Thyroid gland (tissue), 4 donors: ENCODE measurements around the gene ARRDC5. TPM values are rescaled to one million over a fixed set of nuclear protein-coding genes. Genes with fewer than 3 reads are reported as not detected.
A peak's percentile ranks its signal among the peaks of the same experiment; 100 is the strongest.
"Not testable (repeated sequence)": the region's sequence is repeated elsewhere in the genome, so short reads cannot be mapped to it uniquely, and the experiment has no call there.

Experiments used
- DNase-seq, 2 donors: peaks; one replicate each; pipeline ENCODE4 v3.0.0-alpha.2; 2019
- H3K27ac ChIP-seq, 3 donors: fragments of 200-600 bp; sonication (generic); 1 replicate in 2 of 3; 2 replicates in 1 of 3; pipeline ENCODE4 v1.5.1; 2016 to 2019; ENCODE audit warnings: mild to moderate bottlenecking in 1 of 3, moderate library complexity in 1 of 3
- H3K27me3 ChIP-seq: fragments of 200-600 bp; sonication (generic); one replicate; pipeline ENCODE4 v1.5.1; 2019
- H3K36me3 ChIP-seq, 2 donors: fragments of 200-600 bp; sonication (generic); one replicate each; pipeline ENCODE4 v1.5.1; 2016 to 2019
- H3K4me1 ChIP-seq, 2 donors: fragments of 200-600 bp; sonication (generic); one replicate each; pipeline ENCODE4 v1.5.1; 2017 to 2019
- H3K4me3 ChIP-seq, 3 donors: fragments of 200-600 bp; sonication (generic); replicated peaks in 1 of 3; 1 replicate in 2 of 3; 2 replicates in 1 of 3; pipeline ENCODE4 v1.5.1; 2016; ENCODE audit warnings: mild to moderate bottlenecking in 1 of 3
- H3K9me3 ChIP-seq: fragments of 200-600 bp; sonication (generic); one replicate; pipeline ENCODE4 v1.5.1; 2017
- CTCF ChIP-seq, 6 experiments: fragments of 200-600 bp in 3 of 6; fragments of 450-650 bp in 3 of 6; sonication (generic) in 3 of 6; IDR thresholded peaks; one replicate each; pipeline ENCODE4 v1.5.1; 2016 to 2019; ENCODE audit warnings: antibody characterized with exemption in 6 of 6, mild to moderate bottlenecking in 2 of 6, inconsistent platforms in 1 of 6, moderate library complexity in 1 of 6
- POLR2A ChIP-seq, 2 donors: fragments of 450-650 bp; IDR thresholded peaks; one replicate each; pipeline ENCODE4 v1.6.1; 2017; ENCODE audit warnings: antibody characterized with exemption in 2 of 2, mild to moderate bottlenecking in 2 of 2, moderate library complexity in 1 of 2
- WGBS, 2 donors: methylation state at CpG; one replicate each; pipeline ENCODE4 v1.1.5; 2017; 5-methylcytosine and 5-hydroxymethylcytosine counted together
- intact Hi-C: fragments of 100-400 bp; cut with DNase I; formaldehyde crosslinking; loops from one replicate; pipeline ENCODE4 v1.15.1; 2023
- total RNA-seq, 4 donors: library from RNA; depleted of rRNA; stranded (reverse); fragments of >200 nt; gene quantifications; one replicate each; pipeline ENCODE4 v1.2.3, GENCODE V29; 2016

The ARRDC5 gene
- total RNA-seq, 4 donors from 2014 or later: not detected

GRCh38 chr19:4867534-4868285 is 35.0 kb downstream of the ARRDC5 start, which contains the start of gene PLIN3:
TSS of gene PLIN3 (minus strand) at chr19:4867667. CDS start at chr19:4861394, 6,273 bp downstream.
- no peaks in the 10 kb centered on the region for H3K36me3 ChIP-seq
- WGBS, 2 donors: 25 to 26% methylated on average over 13 to 15 of the region's 46 CpGs
- TF ChIP-seq CTCF (IDR thresholded peaks at IDR 0.05): no peak
- TF ChIP-seq POLR2A (IDR thresholded peaks at IDR 0.05): peak in 1 of 2 donors; percentile 68
- H3K9me3 ChIP-seq: no peaks in the 10 kb centered on the region
- peak within 1 kb of the TSS; percentile 50 to 86 (median 66) for H3K27ac ChIP-seq
- H3K4me1 ChIP-seq: peaks cover 10 to 11% of the 10 kb centered on the region in 2 donors
- DNase-seq: peak; percentile 96 to 97
- peak within 1 kb of the TSS; percentile 55 to 75 (median 67) for H3K4me3 ChIP-seq
- no peaks in the 10 kb centered on the region for H3K27me3 ChIP-seq
- intact Hi-C loops: no loop called here

GRCh38 chr19:4866595-4867424 is 35.9 kb downstream of the ARRDC5 start:
- Histone ChIP-seq H3K9me3 (no peaks in the 10 kb centered on the region), H3K4me3 (peak overlapping the region; percentile 55 to 75 (median 67)), H3K27ac (peak overlapping the region; percentile 50 to 86 (median 66)), H3K27me3 (no peaks in the 10 kb centered on the region), H3K36me3 (no peaks in the 10 kb centered on the region), H3K4me1 (peaks cover 10 to 11% of the 10 kb centered on the region in 2 donors)
- TF ChIP-seq CTCF (IDR thresholded peaks at IDR 0.05) (no peak), POLR2A (IDR thresholded peaks at IDR 0.05) (no peak)
- 0 to 1% methylated on average over 14 to 16 of the region's 22 CpGs for WGBS, 2 donors
- DNase-seq: peak; percentile 69 to 70
- intact Hi-C loops: no loop called here

GRCh38 chr19:4861147-4861546 is 41.5 kb downstream of the ARRDC5 start:
- Histone ChIP-seq H3K36me3 (peaks cover 15 to 16% of the 10 kb centered on the region in 2 donors), H3K4me3 (no peak overlapping the region), H3K27me3 (no peaks in the 10 kb centered on the region), H3K27ac (peak overlapping the region; percentile 5 to 52 (median 32)), H3K4me1 (peaks cover 6 to 14% of the 10 kb centered on the region in 2 donors), H3K9me3 (no peaks in the 10 kb centered on the region)
- TF ChIP-seq CTCF (IDR thresholded peaks at IDR 0.05) (no peak), POLR2A (IDR thresholded peaks at IDR 0.05) (no peak)
- peak; percentile 80 to 81 for DNase-seq
- intact Hi-C loops: no loop called here
- WGBS, 2 donors: 12 to 41% methylated on average over 8 of the region's 10 CpGs

- TF ChIP-seq POLR2A (IDR thresholded peaks at IDR 0.05) (no peak), CTCF (IDR thresholded peaks at IDR 0.05) (no peak)
- peaks cover 15 to 16% of the 10 kb centered on the region in 2 donors for H3K36me3 ChIP-seq
- DNase-seq: no peak
Observed at GRCh38 chr19:4859697-4860096, 43.0 kb downstream of the ARRDC5 start.

GRCh38 chr19:4856468-4856867 is 46.2 kb downstream of the ARRDC5 start:
- H3K9me3 ChIP-seq, H3K27me3 ChIP-seq, DNase-seq, H3K4me3 ChIP-seq, H3K27ac ChIP-seq, intact Hi-C loops: not testable (repeated sequence)
- WGBS, 2 donors: 81 to 90% methylated on average over 12 of the region's 12 CpGs
- Histone ChIP-seq H3K4me1 (peaks cover 16 to 32% of the 10 kb centered on the region in 2 donors), H3K36me3 (peaks cover 15 to 16% of the 10 kb centered on the region in 2 donors)

More at GRCh38 chr19:4859697-4860096, 43.0 kb downstream of the ARRDC5 start:
- intact Hi-C loops: no loop called here
- H3K4me3 ChIP-seq: no peak overlapping the region
- H3K4me1 ChIP-seq: peaks cover 10 to 17% of the 10 kb centered on the region in 2 donors
- 90 to 100% methylated on average over 5 to 6 of the region's 11 CpGs for WGBS, 2 donors
- no peaks in the 10 kb centered on the region for H3K9me3 ChIP-seq
- no peak overlapping the region for H3K27ac ChIP-seq
- no peaks in the 10 kb centered on the region for H3K27me3 ChIP-seq

- H3K36me3 ChIP-seq, H3K9me3 ChIP-seq, H3K4me3 ChIP-seq, H3K27me3 ChIP-seq: not testable (repeated sequence)
- DNase-seq: peak; percentile 54 to 56
- 50 to 59% methylated on average over 8 of the region's 8 CpGs for WGBS, 2 donors
- Histone ChIP-seq H3K4me1 (peaks cover 24 to 36% of the 10 kb centered on the region in 2 donors), H3K27ac (peak overlapping the region; percentile 7 to 85 (median 62))
- intact Hi-C loops: loop anchor here (5.0 kb wide), 1 partner anchor 41 kb away; no protein-coding TSS in a partner anchor
Observed at GRCh38 chr19:4853506-4853905, 49.2 kb downstream of the ARRDC5 start.
